HG03095 (cell line): Measurements from ENCODE around the gene TRPV6.

ENCODE experiments used
- ATAC-seq: cut with Tn5 transposase; IDR thresholded peaks from one replicate; pipeline ENCODE4 v1.9.1; 2021; ENCODE audit warnings: moderate library complexity; ENCODE audit not compliant: unreplicated experiment

The TRPV6 gene

GRCh38 chr7:142908921-142909890, 23.7 kb upstream of the TRPV6 start:
- no peak for ATAC-seq

DNA sequence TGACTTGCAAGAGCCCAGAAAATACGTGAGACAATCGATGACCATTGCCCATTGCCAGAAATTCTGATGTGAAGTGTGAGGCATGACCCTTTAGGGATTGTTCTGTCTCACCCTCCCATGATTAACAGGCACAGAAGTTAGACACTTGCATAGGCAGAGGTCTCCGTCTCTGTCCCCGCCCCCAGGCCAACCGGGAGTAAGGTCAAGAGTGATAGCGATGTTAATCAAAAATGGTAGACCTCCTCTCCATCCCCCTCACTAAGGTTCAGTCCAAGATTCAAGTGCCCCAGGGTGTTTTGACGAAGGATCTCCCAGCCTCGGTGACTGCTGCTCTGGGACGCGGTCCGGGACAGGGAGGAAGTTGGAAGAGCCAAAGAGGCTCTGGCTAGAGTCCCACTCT, 22.7 kb upstream of the TRPV6 start:
- no peak for ATAC-seq

- ATAC-seq, result no peak
Observed at GRCh38 chr7:142906643-142907042, 21.1 kb upstream of the TRPV6 start.

GRCh38 chr7:142905759-142906158, 20.2 kb upstream of the TRPV6 start:
- no peak for ATAC-seq

- no peak for ATAC-seq
Observed at GRCh38 chr7:142904128-142904527, 18.6 kb upstream of the TRPV6 start.

- no peak for ATAC-seq
Observed at GRCh38 chr7:142901426-142902259, 16.1 kb upstream of the TRPV6 start.

- no peak for ATAC-seq
Observed at GRCh38 chr7:142899661-142900060, 14.1 kb upstream of the TRPV6 start.

GRCh38 chr7:142898377-142899170, 13.0 kb upstream of the TRPV6 start:
- ATAC-seq, result no peak

DNA sequence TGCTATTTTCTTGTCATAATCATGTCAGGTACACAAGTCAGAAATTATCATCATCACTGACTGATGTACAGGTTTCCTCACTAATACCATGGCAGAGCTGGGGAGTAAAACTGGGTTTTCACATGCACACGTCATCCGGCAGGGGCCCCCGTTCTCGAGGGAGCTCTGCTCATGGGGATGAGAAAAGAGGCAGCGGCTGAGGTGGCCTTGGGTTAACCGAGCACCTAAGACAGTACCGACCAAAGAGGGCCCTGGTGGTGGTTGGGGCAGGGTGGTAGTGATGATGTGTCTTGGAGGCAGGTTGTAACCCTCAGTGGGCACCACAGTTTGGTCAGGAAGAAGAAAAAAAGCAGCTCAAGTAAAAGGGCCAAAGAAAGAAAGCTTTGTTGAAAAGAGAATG, 12.1 kb upstream of the TRPV6 start:
- ATAC-seq, result no peak

GRCh38 chr7:142896741-142897379, 11.3 kb upstream of the TRPV6 start:
- ATAC-seq, result no peak

DNA sequence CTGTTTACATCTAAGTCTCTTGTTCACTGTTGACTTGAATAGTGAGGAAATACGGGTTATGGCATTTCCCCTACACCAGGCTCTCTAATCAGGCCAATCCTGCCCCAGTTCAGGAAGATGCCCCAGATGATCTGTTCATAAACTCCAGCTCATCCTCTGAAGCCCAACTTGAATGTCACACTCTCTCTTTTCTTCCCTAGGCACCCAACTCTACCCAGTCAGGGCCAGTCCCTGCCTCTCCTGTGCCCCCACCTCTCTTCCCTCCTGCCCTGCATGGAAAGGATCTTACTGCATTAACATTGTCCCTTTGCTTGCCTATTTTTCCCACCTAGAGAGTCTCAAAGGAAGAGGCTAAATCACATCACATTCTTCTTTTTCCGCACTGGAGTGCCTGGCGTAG, 10.6 kb upstream of the TRPV6 start:
- ATAC-seq, result no peak

GRCh38 chr7:142894985-142895593, 9.5 kb upstream of the TRPV6 start:
- ATAC-seq, result no peak

GRCh38 chr7:142894112-142894984, 8.8 kb upstream of the TRPV6 start:
- no peak for ATAC-seq

- no peak for ATAC-seq
Observed at GRCh38 chr7:142892951-142893350, 7.4 kb upstream of the TRPV6 start.

DNA sequence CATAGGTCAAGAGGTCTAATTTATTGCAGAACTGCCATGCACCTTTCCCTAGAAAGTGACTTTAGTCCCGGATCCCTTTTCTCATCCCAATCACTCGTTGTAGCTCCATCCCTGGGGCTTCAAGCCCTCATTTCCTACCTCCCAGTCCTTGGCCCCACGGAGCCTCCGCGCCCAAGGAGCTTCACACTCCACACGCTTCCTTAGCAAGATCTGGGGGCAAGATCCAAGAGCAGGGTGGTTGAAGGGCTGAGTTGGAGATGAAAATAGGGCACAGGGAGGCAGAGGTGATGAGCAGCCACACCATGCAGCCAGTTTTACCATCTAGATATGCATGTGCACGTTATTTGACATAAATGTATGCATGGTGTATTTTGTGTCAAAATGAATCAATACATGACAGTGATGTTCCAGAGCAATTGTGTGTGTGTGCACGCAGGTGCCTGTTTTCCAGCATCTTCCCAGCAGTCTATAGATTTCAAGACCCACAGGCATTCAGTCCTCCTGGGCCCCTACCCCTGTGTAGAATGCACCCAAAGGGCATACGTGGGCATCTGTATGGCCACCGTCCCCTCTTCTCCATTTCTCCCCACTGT, 6.0 kb upstream of the TRPV6 start:
- no peak for ATAC-seq

- no peak for ATAC-seq
Observed at GRCh38 chr7:142890874-142891485, 5.4 kb upstream of the TRPV6 start.

- ATAC-seq, result no peak
Observed at GRCh38 chr7:142889816-142890215, 4.3 kb upstream of the TRPV6 start.

DNA sequence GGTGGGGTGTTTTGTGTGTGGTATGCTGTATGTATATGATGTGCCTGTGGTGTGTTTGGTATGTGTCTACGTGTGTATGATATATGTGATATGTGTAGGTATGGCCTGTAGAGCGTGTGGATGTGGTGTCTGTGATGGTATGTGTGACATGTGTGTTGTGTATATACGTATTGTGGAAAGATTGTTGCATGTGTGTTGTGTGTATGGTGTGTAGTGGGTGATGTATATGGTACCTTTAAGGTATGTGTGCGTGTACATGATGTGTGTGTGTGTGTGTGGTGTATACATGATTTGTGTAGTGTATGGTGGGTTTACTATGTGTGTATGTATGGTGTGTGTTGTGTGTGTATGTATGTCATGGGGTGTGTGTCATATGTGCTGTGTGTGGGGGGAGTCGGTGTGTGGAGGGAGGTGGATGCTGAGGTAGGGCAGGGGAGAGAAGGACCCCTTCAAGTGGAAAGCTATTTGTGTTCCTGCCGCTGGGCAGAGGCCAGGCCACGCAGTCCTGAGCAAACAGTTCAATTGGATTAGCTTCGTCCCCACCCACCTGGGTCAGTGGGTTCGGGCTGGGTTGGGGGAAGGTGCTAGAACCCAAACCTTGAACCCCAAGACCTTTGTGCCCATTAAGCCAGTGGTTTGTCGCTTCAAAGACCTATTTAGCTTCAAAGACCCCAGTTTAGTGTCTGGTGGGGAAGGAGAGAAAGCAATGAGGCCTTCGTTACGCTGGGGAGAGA, 1.9 kb upstream of the TRPV6 start:
- ATAC-seq, result no peak
